ENCODE data around the gene DPEP2.
"Not testable (repeated sequence)": the region's sequence is repeated elsewhere in the genome, so short reads cannot be mapped to it uniquely, and the experiment has no call there.

DPEP2 gene

GRCh38 chr16:67976205-67976604 is 23.1 kb downstream of the DPEP2 start:
- DNase-seq (ENCODE audit: low spot score), result no peak

GRCh38 chr16:67975321-67976105 is 23.8 kb downstream of the DPEP2 start:
- DNase-seq (ENCODE audit: low spot score), result no peak

GRCh38 chr16:67972285-67972684 is 27.0 kb downstream of the DPEP2 start:
- DNase-seq (ENCODE audit: low spot score), result not testable (repeated sequence)

GRCh38 chr16:67971111-67971510 is 28.2 kb downstream of the DPEP2 start:
- no peak for DNase-seq (ENCODE audit: low spot score)

GRCh38 chr16:67969254-67970039 is 29.8 kb downstream of the DPEP2 start:
- DNase-seq (ENCODE audit: low spot score), result no peak

GRCh38 chr16:67968400-67969253 is 30.7 kb downstream of the DPEP2 start, which contains the start of gene SLC12A4:
Gene SLC12A4, minus strand, starts transcription at chr16:67968637. Its CDS starts 84 bp downstream, at chr16:67968553.
- peak; percentile 80 for DNase-seq (ENCODE audit: low spot score)

- DNase-seq (ENCODE audit: low spot score), result no peak
Measured at GRCh38 chr16:67967958-67968399, 31.3 kb downstream of the DPEP2 start.

- peak; percentile 43 for DNase-seq (ENCODE audit: low spot score)
Measured at GRCh38 chr16:67967183-67967957, 31.9 kb downstream of the DPEP2 start.

- DNase-seq (ENCODE audit: low spot score), result no peak
Measured at GRCh38 chr16:67966549-67967182, 32.6 kb downstream of the DPEP2 start.

- no peak for DNase-seq (ENCODE audit: low spot score)
Measured at GRCh38 chr16:67965668-67966548, 33.4 kb downstream of the DPEP2 start.

- DNase-seq (ENCODE audit: low spot score), result no peak
Measured at GRCh38 chr16:67964477-67965131, 34.7 kb downstream of the DPEP2 start.

GRCh38 chr16:67963662-67964321 is 35.5 kb downstream of the DPEP2 start:
- DNase-seq (ENCODE audit: low spot score), result no peak

GRCh38 chr16:67963292-67963661 is 36.0 kb downstream of the DPEP2 start:
- DNase-seq (ENCODE audit: low spot score), result no peak

GRCh38 chr16:67962135-67962534 is 37.1 kb downstream of the DPEP2 start:
- no peak for DNase-seq (ENCODE audit: low spot score)

- DNase-seq (ENCODE audit: low spot score), result no peak
Measured at GRCh38 chr16:67961551-67961957, 37.7 kb downstream of the DPEP2 start.

- DNase-seq (ENCODE audit: low spot score), result no peak
Measured at GRCh38 chr16:67959536-67960329, 39.6 kb downstream of the DPEP2 start.

GRCh38 chr16:67957622-67958021 is 41.7 kb downstream of the DPEP2 start:
- DNase-seq (ENCODE audit: low spot score), result no peak

Data from kidney capillary endothelial cell (primary cell).